ENCODE data around the gene UNC80.

DNA sequence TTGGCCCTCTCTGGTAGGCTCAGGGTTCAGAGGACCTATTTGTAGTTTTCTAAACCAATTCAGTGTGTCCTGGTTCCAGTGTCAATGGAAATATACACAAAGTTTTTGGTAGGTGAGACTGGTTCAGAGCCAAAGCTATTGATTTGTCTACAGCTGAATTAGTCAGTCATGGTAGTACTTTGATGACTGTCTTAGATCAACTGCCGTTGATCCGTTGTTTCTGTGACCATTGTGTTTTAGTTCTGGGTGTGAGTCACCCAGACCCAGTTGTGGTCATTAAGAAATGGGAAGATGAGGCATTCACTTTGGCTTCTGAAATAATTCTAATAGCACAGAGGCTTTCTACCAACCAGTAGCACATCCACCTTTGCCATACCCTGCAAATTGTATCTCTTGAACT is 214.8 kb downstream of the UNC80 start:
- TF ChIP-seq CTCF (optimal IDR thresholded peaks at IDR 0.05 in 1 of 3, IDR thresholded peaks at IDR 0.05 in 1 of 3, conservative IDR thresholded peaks at IDR 0.05 in 1 of 3; ENCODE audit: extremely low read depth in 1 of 3, insufficient read depth in 2 of 3, low read length in 3 of 3) (no peak), EZH2 (IDR thresholded peaks at IDR 0.05; ENCODE audit: low read length) (no peak)

Data from keratinocyte (primary cell).